Liver (tissue), 9 donors: ENCODE measurements around the gene PLA2G4B. TPM values are rescaled to one million over a fixed set of nuclear protein-coding genes. Genes with fewer than 3 reads are reported as not detected.

ENCODE experiments used
- DNase-seq: peaks from one replicate; pipeline ENCODE4 v3.0.0-alpha.2; 2017; ENCODE audit warnings: low spot score
- H3K27ac ChIP-seq, 2 donors: one replicate each; pipeline ENCODE4 v1.7.0; 2013; ENCODE audit warnings: inconsistent platforms in 2 of 2, low read length in 2 of 2, control low read depth in 1 of 2, low read depth in 1 of 2, mild to moderate bottlenecking in 1 of 2
- H3K27me3 ChIP-seq, 4 donors: one replicate each; pipeline versions ENCODE4 v1.6.1 to v1.7.0; 2013; ENCODE audit warnings: low read length in 3 of 4, inconsistent platforms in 1 of 4, mild to moderate bottlenecking in 1 of 4, moderate library complexity in 1 of 4; ENCODE audit not compliant: control insufficient read depth in 4 of 4, insufficient read depth in 4 of 4
- H3K36me3 ChIP-seq, 4 donors: one replicate each; pipeline versions ENCODE4 v1.6.1 to v1.7.0; 2013; ENCODE audit warnings: low read length in 3 of 4, mild to moderate bottlenecking in 3 of 4, low read depth in 1 of 4, moderate library complexity in 1 of 4; ENCODE audit not compliant: control insufficient read depth in 4 of 4, insufficient read depth in 3 of 4
- H3K4me1 ChIP-seq, 4 donors: one replicate each; pipeline versions ENCODE4 v1.6.1 to v1.7.0; 2013; ENCODE audit warnings: low read length in 3 of 4, mild to moderate bottlenecking in 3 of 4, moderate library complexity in 1 of 4; ENCODE audit not compliant: control insufficient read depth in 4 of 4, insufficient read depth in 4 of 4
- H3K4me3 ChIP-seq, 3 donors: one replicate each; pipeline versions ENCODE4 v1.6.1 to v1.7.0; 2013; ENCODE audit warnings: low read length in 3 of 3, control low read depth in 1 of 3, low read depth in 1 of 3, mild to moderate bottlenecking in 1 of 3
- H3K9ac ChIP-seq, 2 donors: one replicate each; pipeline ENCODE4 v1.7.0; 2013; ENCODE audit warnings: low read length in 2 of 2, mild to moderate bottlenecking in 2 of 2, moderate library complexity in 2 of 2, control low read depth in 1 of 2, low read depth in 1 of 2
- H3K9me3 ChIP-seq, 4 donors: one replicate each; pipeline versions ENCODE4 v1.6.1 to v1.7.0; 2013; ENCODE audit warnings: low read length in 3 of 4; ENCODE audit not compliant: control insufficient read depth in 4 of 4
- ATF3 ChIP-seq: IDR thresholded peaks from 2 replicates; pipeline ENCODE4 v1.6.1; 2016; ENCODE audit warnings: antibody characterized with exemption
- CTCF ChIP-seq: fragments of 150-350 bp; IDR thresholded peaks from 2 replicates; pipeline ENCODE4 v1.5.1; 2017; ENCODE audit warnings: improper control_type of control experiment, low read depth, low read length; ENCODE audit not compliant: missing input control
- EGR1 ChIP-seq, 2 donors: IDR thresholded peaks; 2 replicates each; pipeline ENCODE4 v1.6.1; 2016 to 2018; ENCODE audit warnings: antibody characterized with exemption in 2 of 2, low read depth in 2 of 2
- FOXA1 ChIP-seq: IDR thresholded peaks from 2 replicates; pipeline ENCODE4 v1.6.1; 2016; ENCODE audit warnings: antibody characterized with exemption
- FOXA2 ChIP-seq: IDR thresholded peaks from 2 replicates; pipeline ENCODE4 v1.6.1; 2016; ENCODE audit warnings: antibody characterized with exemption
- GABPA ChIP-seq, 2 donors: IDR thresholded peaks in 1 of 2; conservative IDR thresholded peaks in 1 of 2; 2 replicates each; pipeline ENCODE4 v1.6.1; 2016; ENCODE audit warnings: antibody characterized with exemption in 2 of 2, mild to moderate bottlenecking in 1 of 2, moderate library complexity in 1 of 2
- HNF4A ChIP-seq, 2 donors: conservative IDR thresholded peaks; 2 replicates each; pipeline ENCODE4 v1.6.1; 2016; ENCODE audit warnings: antibody characterized with exemption in 2 of 2, mild to moderate bottlenecking in 2 of 2
- HNF4G ChIP-seq: IDR thresholded peaks from 2 replicates; pipeline ENCODE4 v1.6.1; 2016; ENCODE audit warnings: antibody characterized with exemption
- JUND ChIP-seq, 2 donors: IDR thresholded peaks; 2 replicates each; pipeline ENCODE4 v1.6.1; 2016; ENCODE audit warnings: antibody characterized with exemption in 2 of 2
- MAX ChIP-seq: IDR thresholded peaks from 2 replicates; pipeline ENCODE4 v1.6.1; 2016; ENCODE audit warnings: antibody characterized with exemption
- NR2F2 ChIP-seq: IDR thresholded peaks from 2 replicates; pipeline ENCODE4 v1.6.1; 2016; ENCODE audit warnings: antibody characterized with exemption
- RAD21 ChIP-seq, 2 donors: IDR thresholded peaks; 2 replicates each; pipeline ENCODE4 v1.6.1; 2016; ENCODE audit warnings: antibody characterized with exemption in 2 of 2, mild to moderate bottlenecking in 2 of 2
- SP1 ChIP-seq: IDR thresholded peaks from 2 replicates; pipeline ENCODE4 v1.6.1; 2018; ENCODE audit warnings: antibody characterized with exemption, mild to moderate bottlenecking
- TAF1 ChIP-seq: conservative IDR thresholded peaks from 2 replicates; pipeline ENCODE4 v1.6.1; 2016; ENCODE audit warnings: antibody characterized with exemption, mild to moderate bottlenecking
- YY1 ChIP-seq: IDR thresholded peaks from 2 replicates; pipeline ENCODE4 v1.6.1; 2016; ENCODE audit warnings: antibody characterized with exemption, mild to moderate bottlenecking
- ZBTB33 ChIP-seq: IDR thresholded peaks from 2 replicates; pipeline ENCODE4 v1.6.1; 2016; ENCODE audit warnings: antibody characterized with exemption
- WGBS: extraction: QIAGEN DNeasy Blood & Tissue Kit; methylation state at CpG from one replicate; pipeline ENCODE4 v1.1.7; 2013; 5-methylcytosine and 5-hydroxymethylcytosine counted together
- polyA plus RNA-seq, 2 donors: library from polyadenylated mRNA; stranded (reverse) in 1 of 2; unstranded in 1 of 2; fragments of 200-250 nt in 1 of 2; fragments of >200 nt in 1 of 2; fragmentation: Nextera tagmentation in 1 of 2; extraction: Ambion mirVana in 1 of 2; gene quantifications; one replicate each; pipeline versions ENCODE4 v1.2.1 to v1.2.3, GENCODE V29; 2013 to 2015
- total RNA-seq, 2 donors: library from RNA; depleted of rRNA; stranded (reverse); fragments of >200 nt; gene quantifications; one replicate each; pipeline ENCODE4 v1.2.3, GENCODE V29; 2014
- TF ChIP-seq, protein P1 (sequence below): IDR thresholded peaks from 2 replicates; pipeline ENCODE4 v1.6.1; 2016; ENCODE audit warnings: antibody characterized with exemption, mild to moderate bottlenecking
- donor health status: healthy.
- donor health status: healthy.
- donor health status: healthy.
- donor health status: healthy.
- donor health status: healthy.

The PLA2G4B gene
- total and polyA plus RNA-seq, 4 donors: 0.33 to 3.6 (median 2.3) TPM

GRCh38 chr15:41885841-41886240 is 47.2 kb downstream of the PLA2G4B start:
- 97% methylated on average over 14 of the region's 14 CpGs for WGBS
- Histone ChIP-seq H3K27me3 (no peaks in the 10 kb centered on the region), H3K27ac (no peak overlapping the region), H3K4me1 (peaks cover 22 to 39% (median 28%) of the 10 kb centered on the region in 4 donors), H3K4me3 (no peak overlapping the region), H3K9me3 (no peaks in the 10 kb centered on the region), H3K9ac (no peak overlapping the region), H3K36me3 (no peaks in the 10 kb centered on the region)
- no peak for DNase-seq
- TF ChIP-seq HNF4A (conservative IDR thresholded peaks at IDR 0.05) (no peak), YY1 (no peak), FOXA2 (no peak), EGR1 (IDR thresholded peaks at IDR 0.05; ENCODE audit: low read depth in 2 of 2) (no peak), JUND (IDR thresholded peaks at IDR 0.05) (no peak), RAD21 (IDR thresholded peaks at IDR 0.05) (no peak), SP1 (no peak), HNF4G (no peak), ATF3 (no peak), NR2F2 (no peak), FOXA1 (no peak), GABPA (IDR thresholded peaks at IDR 0.05 in 1 of 2, conservative IDR thresholded peaks at IDR 0.05 in 1 of 2) (no peak), CTCF (no peak), TAF1 (no peak)
- TF ChIP-seq, protein P1, sequence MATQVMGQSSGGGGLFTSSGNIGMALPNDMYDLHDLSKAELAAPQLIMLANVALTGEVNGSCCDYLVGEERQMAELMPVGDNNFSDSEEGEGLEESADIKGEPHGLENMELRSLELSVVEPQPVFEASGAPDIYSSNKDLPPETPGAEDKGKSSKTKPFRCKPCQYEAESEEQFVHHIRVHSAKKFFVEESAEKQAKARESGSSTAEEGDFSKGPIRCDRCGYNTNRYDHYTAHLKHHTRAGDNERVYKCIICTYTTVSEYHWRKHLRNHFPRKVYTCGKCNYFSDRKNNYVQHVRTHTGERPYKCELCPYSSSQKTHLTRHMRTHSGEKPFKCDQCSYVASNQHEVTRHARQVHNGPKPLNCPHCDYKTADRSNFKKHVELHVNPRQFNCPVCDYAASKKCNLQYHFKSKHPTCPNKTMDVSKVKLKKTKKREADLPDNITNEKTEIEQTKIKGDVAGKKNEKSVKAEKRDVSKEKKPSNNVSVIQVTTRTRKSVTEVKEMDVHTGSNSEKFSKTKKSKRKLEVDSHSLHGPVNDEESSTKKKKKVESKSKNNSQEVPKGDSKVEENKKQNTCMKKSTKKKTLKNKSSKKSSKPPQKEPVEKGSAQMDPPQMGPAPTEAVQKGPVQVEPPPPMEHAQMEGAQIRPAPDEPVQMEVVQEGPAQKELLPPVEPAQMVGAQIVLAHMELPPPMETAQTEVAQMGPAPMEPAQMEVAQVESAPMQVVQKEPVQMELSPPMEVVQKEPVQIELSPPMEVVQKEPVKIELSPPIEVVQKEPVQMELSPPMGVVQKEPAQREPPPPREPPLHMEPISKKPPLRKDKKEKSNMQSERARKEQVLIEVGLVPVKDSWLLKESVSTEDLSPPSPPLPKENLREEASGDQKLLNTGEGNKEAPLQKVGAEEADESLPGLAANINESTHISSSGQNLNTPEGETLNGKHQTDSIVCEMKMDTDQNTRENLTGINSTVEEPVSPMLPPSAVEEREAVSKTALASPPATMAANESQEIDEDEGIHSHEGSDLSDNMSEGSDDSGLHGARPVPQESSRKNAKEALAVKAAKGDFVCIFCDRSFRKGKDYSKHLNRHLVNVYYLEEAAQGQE: no peak

GRCh38 chr15:41886741-41887140 is 48.1 kb downstream of the PLA2G4B start:
- TF ChIP-seq, protein P1: no peak
- TF ChIP-seq ZBTB33: no peak
- TF ChIP-seq JUND (IDR thresholded peaks at IDR 0.05): no peak
- no peak for TF ChIP-seq TAF1
- TF ChIP-seq MAX: no peak
- no peak for TF ChIP-seq GABPA (IDR thresholded peaks at IDR 0.05 in 1 of 2, conservative IDR thresholded peaks at IDR 0.05 in 1 of 2)
- no peak for TF ChIP-seq EGR1 (IDR thresholded peaks at IDR 0.05; ENCODE audit: low read depth in 2 of 2)
- TF ChIP-seq NR2F2: no peak
- no peak for TF ChIP-seq FOXA2
- TF ChIP-seq HNF4A (conservative IDR thresholded peaks at IDR 0.05): no peak
- H3K9me3 ChIP-seq: no peaks in the 10 kb centered on the region
- no peak overlapping the region for H3K27ac ChIP-seq
- no peaks in the 10 kb centered on the region for H3K27me3 ChIP-seq
- WGBS: 96% methylated on average over 7 of the region's 7 CpGs
- no peaks in the 10 kb centered on the region for H3K36me3 ChIP-seq
- H3K4me3 ChIP-seq: no peak overlapping the region
- no peak overlapping the region for H3K9ac ChIP-seq
- DNase-seq: no peak
- H3K4me1 ChIP-seq: peaks cover 16 to 30% (median 20%) of the 10 kb centered on the region in 4 donors
